Measurements from ENCODE around the gene EME1. TPM values are rescaled to one million over a fixed set of nuclear protein-coding genes. Genes with fewer than 3 reads are reported as not detected.
A peak's percentile ranks its signal among the peaks of the same experiment; 100 is the strongest.

Gene EME1
- total and polyA plus RNA-seq, 2 experiments from 2014 or later: 14.4 to 15.9 TPM

GRCh38 chr17:50371526-50371925, 1.5 kb upstream of the EME1 start:
- peaks cover 22% of the 10 kb centered on the region; the same call in 1 of the 2 replicates for H3K36me3 ChIP-seq (ENCODE audit: insufficient read depth)
- peak overlapping the region; percentile 98; the same call in 1 of the 2 replicates for H3K4me2 ChIP-seq
- TF ChIP-seq JUNB (IDR thresholded peaks at IDR 0.05; ENCODE audit: unreplicated experiment) (no peak), ZNF462 (CRISPR knock-in tag; IDR thresholded peaks at IDR 0.05) (no peak), CREB1 (CRISPR knock-in tag; IDR thresholded peaks at IDR 0.05; ENCODE audit: low read depth) (no peak), STAT1 (IDR thresholded peaks at IDR 0.05; ENCODE audit: unreplicated experiment) (no peak), ZNF331 (CRISPR knock-in tag; IDR thresholded peaks at IDR 0.05; ENCODE audit: low read depth) (no peak), POLR2AphosphoS5 (IDR thresholded peaks at IDR 0.05; ENCODE audit: low read depth) (no peak), ETS1 (IDR thresholded peaks at IDR 0.05) (no peak), REST (IDR thresholded peaks at IDR 0.05; ENCODE audit: unreplicated experiment) (no peak), NANOG (IDR thresholded peaks at IDR 0.05; ENCODE audit: borderline replicate concordance) (no peak), ZNF114 (CRISPR knock-in tag; IDR thresholded peaks at IDR 0.05) (no peak), EZH2 (IDR thresholded peaks at IDR 0.05; ENCODE audit: low read depth, unreplicated experiment) (no peak), EZH2phosphoT487 (IDR thresholded peaks at IDR 0.05; ENCODE audit: unreplicated experiment) (no peak), CTCF (conservative IDR thresholded peaks at IDR 0.05; ENCODE audit: low read depth in 2 of 2) (no peak)

More at GRCh38 chr17:50371526-50371925, 1.5 kb upstream of the EME1 start:
- Histone ChIP-seq H3K9me2 (ENCODE audit: insufficient read depth) (no peaks in the 10 kb centered on the region), H2AFZ (no peak overlapping the region), H4K20me1 (replicated peaks; ENCODE audit: insufficient read depth) (peaks cover 9% of the 10 kb centered on the region), H3K79me2 (replicated peaks; ENCODE audit: insufficient read depth) (peaks cover 20% of the 10 kb centered on the region), H3F3A (replicated peaks; ENCODE audit: low read depth) (no peaks in the 10 kb centered on the region), H3K27me3 (ENCODE audit: insufficient read depth) (no peaks in the 10 kb centered on the region), H3K27ac (ENCODE audit: low read depth) (no peak overlapping the region), H3K4me3 (peak overlapping the region; percentile 73), H3K4me1 (ENCODE audit: insufficient read depth) (peaks cover 9% of the 10 kb centered on the region; the same call in 1 of the 2 replicates)
- Mint-ChIP-seq H3K27ac (peak overlapping the region; percentile 32; the same call in 1 of the 2 replicates), H3K4me3 (peak overlapping the region; percentile 97), H3K9me3 (no peaks in the 10 kb centered on the region), H3K36me3 (ENCODE audit: low read depth) (peaks cover 54% of the 10 kb centered on the region), H3K27me3 (ENCODE audit: insufficient read depth, low read depth, poor library complexity) (peaks cover 11% of the 10 kb centered on the region), H3K4me1 (peaks cover 13% of the 10 kb centered on the region)
- no peak for DNase-seq (ENCODE audit: low spot score)
- no peak for ATAC-seq
